ENCODE results near the gene CHD3. TPM values are rescaled to one million over a fixed set of nuclear protein-coding genes. Genes with fewer than 3 reads are reported as not detected.
A peak's percentile ranks its signal among the peaks of the same experiment; 100 is the strongest.

The CHD3 gene
- total and polyA plus RNA-seq, 2 of the 13 experiments (the other 11 are each of a cell fraction or from before 2014, with no cell fraction given) = 2.7 to 3.7 TPM

- TF ChIP-seq USF2 (IDR thresholded peaks at IDR 0.05; ENCODE audit: low read depth, low read length) (no peak), USF2 (CRISPR knock-in tag; IDR thresholded peaks at IDR 0.05; ENCODE audit: borderline replicate concordance) (no peak), HNF4A (CRISPR knock-in tag; IDR thresholded peaks at IDR 0.05) (peak; percentile 45; the same call in 1 of the 2 replicates), TCF7 (IDR thresholded peaks at IDR 0.05; ENCODE audit: low read depth) (no peak), ZNF251 (CRISPR knock-in tag; IDR thresholded peaks at IDR 0.05) (no peak), UBTF (CRISPR knock-in tag; IDR thresholded peaks at IDR 0.05) (no peak), CREB1 (IDR thresholded peaks at IDR 0.05) (no peak), CREB1 (CRISPR knock-in tag; IDR thresholded peaks at IDR 0.05) (no peak), ZNF318 (CRISPR knock-in tag; IDR thresholded peaks at IDR 0.05) (0 out of 2 replicates have a peak, but pooled peaks have one; percentile 20), ZBTB4 (CRISPR knock-in tag; IDR thresholded peaks at IDR 0.05; ENCODE audit: borderline replicate concordance) (no peak), DBP (CRISPR knock-in tag; IDR thresholded peaks at IDR 0.05; ENCODE audit: not compliant biosample characterization) (no peak), ZNF749 (CRISPR knock-in tag; IDR thresholded peaks at IDR 0.05; ENCODE audit: borderline replicate concordance) (no peak), HOXA7 (CRISPR knock-in tag; IDR thresholded peaks at IDR 0.05) (no peak)
These were observed 26.6 kb downstream of the CHD3 start (continued) for GRCh38 chr17:7915179-7915610.
